Neural cell (in vitro differentiated cells): Measurements from ENCODE around the gene RNF213. TPM values are rescaled to one million over a fixed set of nuclear protein-coding genes. Genes with fewer than 3 reads are reported as not detected.
A peak's percentile ranks its signal among the peaks of the same experiment; 100 is the strongest.

Source experiments
- H2AFZ ChIP-seq: fragments of 200-600, 300-800 bp; sonication (generic), shearing (Covaris generic); 2 replicates; pipeline ENCODE4 v1.6.0; 2014; ENCODE audit warnings: low read depth, mild to moderate bottlenecking, antibody characterized with exemption, low read length, moderate library complexity
- H3F3A ChIP-seq: fragments of 200-600 bp; shearing (Covaris generic); 2 replicates; pipeline ENCODE4 v1.6.1; 2016; ENCODE audit warnings: mild to moderate bottlenecking, moderate library complexity, mixed read lengths, antibody characterized with exemption, low read length; ENCODE audit not compliant: insufficient read depth, poor library complexity, severe bottlenecking
- H3K27ac ChIP-seq: fragments of 200-600, 300-800 bp; sonication (generic), shearing (Covaris generic); 2 replicates; pipeline ENCODE4 v1.5.1; 2014; ENCODE audit warnings: mild to moderate bottlenecking, low read length, moderate library complexity
- H3K27me3 ChIP-seq: fragments of 300-800, 200-600 bp; sonication (generic), shearing (Covaris generic); 2 replicates; pipeline ENCODE4 v1.6.0; 2014; ENCODE audit warnings: mild to moderate bottlenecking, low read depth, low read length, moderate library complexity; ENCODE audit not compliant: insufficient read depth
- H3K36me3 ChIP-seq: fragments of 300-800, 200-600 bp; sonication (generic), shearing (Covaris generic); 2 replicates; pipeline ENCODE4 v1.5.1; 2014; ENCODE audit warnings: mild to moderate bottlenecking, antibody characterized with exemption, low read length, moderate library complexity; ENCODE audit not compliant: insufficient read depth
- H3K4me2 ChIP-seq: fragments of 300-800, 200-600 bp; sonication (generic), shearing (Covaris generic); 2 replicates; pipeline ENCODE4 v1.6.0; 2014; ENCODE audit warnings: mild to moderate bottlenecking, low read length
- H3K4me3 ChIP-seq: fragments of 300-800, 200-600 bp; sonication (generic), shearing (Covaris generic); 2 replicates; pipeline ENCODE4 v1.5.1; 2014; ENCODE audit warnings: mild to moderate bottlenecking, low read length, moderate library complexity
- H3K79me2 ChIP-seq: fragments of 200-600 bp; shearing (Covaris generic); replicated peaks from 2 replicates; pipeline ENCODE4 v1.6.0; 2014; ENCODE audit warnings: mild to moderate bottlenecking, low read length, moderate library complexity; ENCODE audit not compliant: insufficient read depth
- H3K9ac ChIP-seq: fragments of 300-800, 200-600 bp; sonication (generic), shearing (Covaris generic); 2 replicates; pipeline ENCODE4 v1.6.1; 2016; ENCODE audit warnings: mild to moderate bottlenecking, low read length, mixed read lengths
- H3K9me2 ChIP-seq: fragments of 200-600 bp; shearing (Covaris generic); 2 replicates; pipeline ENCODE4 v1.6.1; 2016; ENCODE audit warnings: mild to moderate bottlenecking, low read length, mixed read lengths; ENCODE audit not compliant: insufficient read depth
- H3K9me3 ChIP-seq: fragments of 200-600, 300-800 bp; sonication (generic), shearing (Covaris generic); 2 replicates; pipeline ENCODE4 v1.6.1; 2016; ENCODE audit warnings: mild to moderate bottlenecking, mixed run types, low read length, moderate library complexity, mixed read lengths
- H4K20me1 ChIP-seq: fragments of 200-600 bp; shearing (Covaris generic); 2 replicates; pipeline ENCODE4 v1.6.1; 2016; ENCODE audit warnings: mild to moderate bottlenecking, mixed run types; ENCODE audit not compliant: insufficient read depth
- CTCF ChIP-seq: fragments of 450-650 bp; IDR thresholded peaks from 2 replicates; pipeline ENCODE4 v1.5.1; 2014; ENCODE audit warnings: antibody characterized with exemption, mild to moderate bottlenecking, moderate library complexity; ENCODE audit not compliant: poor library complexity, severe bottlenecking
- EP300 ChIP-seq: fragments of 450-650 bp; conservative IDR thresholded peaks from 2 replicates; pipeline ENCODE4 v1.6.1; 2014; ENCODE audit warnings: antibody characterized with exemption, mild to moderate bottlenecking, moderate library complexity; ENCODE audit not compliant: poor library complexity, severe bottlenecking
- EZH2 ChIP-seq: fragments of 200-600, 300-800 bp; shearing (Covaris generic), sonication (generic); IDR thresholded peaks from 2 replicates; pipeline ENCODE4 v1.6.1; 2014; ENCODE audit warnings: antibody characterized with exemption, low read length, borderline replicate concordance, mild to moderate bottlenecking; ENCODE audit not compliant: insufficient read depth, poor library complexity, severe bottlenecking
- MXI1 ChIP-seq: fragments of 450-650 bp; conservative IDR thresholded peaks from 2 replicates; pipeline ENCODE4 v1.6.1; 2014; ENCODE audit warnings: antibody characterized with exemption, mild to moderate bottlenecking; ENCODE audit not compliant: poor library complexity, severe bottlenecking
- POLR2AphosphoS5 ChIP-seq: IDR thresholded peaks from 2 replicates; pipeline ENCODE4 v1.6.1; 2012
- RAD21 ChIP-seq: fragments of 450-650 bp; conservative IDR thresholded peaks from 2 replicates; pipeline ENCODE4 v1.6.1; 2014; ENCODE audit warnings: antibody characterized with exemption, mild to moderate bottlenecking, moderate library complexity
- REST ChIP-seq: IDR thresholded peaks from 2 replicates; pipeline ENCODE4 v1.6.1; 2012; ENCODE audit warnings: borderline replicate concordance
- SMC3 ChIP-seq: fragments of 450-650 bp; conservative IDR thresholded peaks from 2 replicates; pipeline ENCODE4 v1.6.1; 2014; ENCODE audit warnings: antibody characterized with exemption, mild to moderate bottlenecking, moderate library complexity; ENCODE audit not compliant: poor library complexity
- TAF1 ChIP-seq: IDR thresholded peaks from 2 replicates; pipeline ENCODE4 v1.6.1; 2012; ENCODE audit warnings: low read depth
- polyA plus RNA-seq: library from polyadenylated mRNA; depleted of rRNA; stranded (reverse); fragments of >200 nt; gene quantifications from 2 replicates; pipeline ENCODE4 v1.2.3, GENCODE V29; 2014

The RNF213 gene
- polyA plus RNA-seq, 1 donor from 2014 or later, result 1.5 TPM

- no peaks in the 10 kb centered on the region for H3K9me2 ChIP-seq
- H3K4me2 ChIP-seq, result peak overlapping the region; percentile 88
- H3K9ac ChIP-seq, result peak overlapping the region; percentile 97
- H3K79me2 ChIP-seq, result peaks cover 24% of the 10 kb centered on the region
- H3F3A ChIP-seq, result no peaks in the 10 kb centered on the region
- TF ChIP-seq REST (no peak), CTCF (no peak), TAF1 (no peak), EZH2 (no peak), POLR2AphosphoS5 (no peak), RAD21 (no peak), SMC3 (no peak), MXI1 (no peak), EP300 (no peak)
- peak overlapping the region; percentile 97 for H3K27ac ChIP-seq
- H2AFZ ChIP-seq, result no peak overlapping the region
- H4K20me1 ChIP-seq, result no peaks in the 10 kb centered on the region
- no peaks in the 10 kb centered on the region for H3K27me3 ChIP-seq
- no peaks in the 10 kb centered on the region for H3K9me3 ChIP-seq
- peak overlapping the region; percentile 71 for H3K4me3 ChIP-seq
- H3K36me3 ChIP-seq, result no peaks in the 10 kb centered on the region
Measured at GRCh38 chr17:80413771-80414507, 153.3 kb downstream of the RNF213 start.

- Histone ChIP-seq H4K20me1 (no peaks in the 10 kb centered on the region), H3K79me2 (peaks cover 24% of the 10 kb centered on the region), H3K9ac (peak overlapping the region; percentile 97), H2AFZ (peak overlapping the region; percentile 63), H3K4me3 (peak overlapping the region; percentile 71), H3K4me2 (peak overlapping the region; percentile 88), H3K9me2 (no peaks in the 10 kb centered on the region), H3K27me3 (no peaks in the 10 kb centered on the region), H3K9me3 (no peaks in the 10 kb centered on the region), H3K36me3 (no peaks in the 10 kb centered on the region), H3K27ac (peak overlapping the region; percentile 97), H3F3A (no peaks in the 10 kb centered on the region)
- TF ChIP-seq MXI1, result no peak
- TF ChIP-seq POLR2AphosphoS5, result no peak
- no peak for TF ChIP-seq TAF1
- TF ChIP-seq RAD21, result no peak
- TF ChIP-seq SMC3, result no peak
- TF ChIP-seq REST, result no peak
- peak; percentile 49 for TF ChIP-seq CTCF
- TF ChIP-seq EP300, result no peak
Measured at GRCh38 chr17:80414508-80414802, 153.8 kb downstream of the RNF213 start.
